ENCODE data around the gene ZNF699.
A peak's percentile ranks its signal among the peaks of the same experiment; 100 is the strongest.

ZNF699 gene

DNA sequence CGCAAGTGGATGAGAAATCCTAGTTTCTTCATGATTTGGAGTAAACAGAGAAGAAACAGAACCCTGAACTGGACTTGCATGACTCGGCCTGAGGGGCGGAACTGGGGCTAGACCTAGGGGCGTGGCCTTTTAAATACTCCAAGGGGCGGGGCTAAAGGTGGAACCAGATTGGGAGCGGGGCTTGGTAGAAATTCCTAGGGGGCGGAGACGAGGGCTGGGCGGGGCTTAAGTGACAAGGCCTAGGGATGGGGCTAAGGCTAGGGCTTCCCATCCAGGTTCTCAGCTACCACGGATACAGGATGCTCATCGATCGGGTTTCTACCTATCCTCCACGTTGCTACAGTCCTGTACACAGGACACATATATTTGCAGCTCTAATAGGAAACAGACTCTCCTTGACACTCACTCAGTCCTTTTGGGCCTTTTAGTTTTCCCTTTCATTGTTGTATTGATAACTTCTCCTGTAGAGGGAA, 372 bp upstream of the ZNF699 start:
- Histone ChIP-seq H3K27ac (peak overlapping the region; percentile 92), H3K4me1 (ENCODE audit: control insufficient read depth in 1 of 2, insufficient read depth in 1 of 2, low read depth in 1 of 2, low read length in 1 of 2) (peaks cover 16 to 19% of the 10 kb centered on the region in 2 experiments), H3K27me3 (no peaks in the 10 kb centered on the region), H3K4me3 (ENCODE audit: low read depth in 1 of 2, low read length in 1 of 2) (peak overlapping the region; percentile 75 to 81), H3K36me3 (no peaks in the 10 kb centered on the region), H3K9me3 (peaks cover 4% of the 10 kb centered on the region)
- TF ChIP-seq, protein P1, sequence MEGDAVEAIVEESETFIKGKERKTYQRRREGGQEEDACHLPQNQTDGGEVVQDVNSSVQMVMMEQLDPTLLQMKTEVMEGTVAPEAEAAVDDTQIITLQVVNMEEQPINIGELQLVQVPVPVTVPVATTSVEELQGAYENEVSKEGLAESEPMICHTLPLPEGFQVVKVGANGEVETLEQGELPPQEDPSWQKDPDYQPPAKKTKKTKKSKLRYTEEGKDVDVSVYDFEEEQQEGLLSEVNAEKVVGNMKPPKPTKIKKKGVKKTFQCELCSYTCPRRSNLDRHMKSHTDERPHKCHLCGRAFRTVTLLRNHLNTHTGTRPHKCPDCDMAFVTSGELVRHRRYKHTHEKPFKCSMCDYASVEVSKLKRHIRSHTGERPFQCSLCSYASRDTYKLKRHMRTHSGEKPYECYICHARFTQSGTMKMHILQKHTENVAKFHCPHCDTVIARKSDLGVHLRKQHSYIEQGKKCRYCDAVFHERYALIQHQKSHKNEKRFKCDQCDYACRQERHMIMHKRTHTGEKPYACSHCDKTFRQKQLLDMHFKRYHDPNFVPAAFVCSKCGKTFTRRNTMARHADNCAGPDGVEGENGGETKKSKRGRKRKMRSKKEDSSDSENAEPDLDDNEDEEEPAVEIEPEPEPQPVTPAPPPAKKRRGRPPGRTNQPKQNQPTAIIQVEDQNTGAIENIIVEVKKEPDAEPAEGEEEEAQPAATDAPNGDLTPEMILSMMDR (IDR thresholded peaks at IDR 0.05) = no peak

DNA sequence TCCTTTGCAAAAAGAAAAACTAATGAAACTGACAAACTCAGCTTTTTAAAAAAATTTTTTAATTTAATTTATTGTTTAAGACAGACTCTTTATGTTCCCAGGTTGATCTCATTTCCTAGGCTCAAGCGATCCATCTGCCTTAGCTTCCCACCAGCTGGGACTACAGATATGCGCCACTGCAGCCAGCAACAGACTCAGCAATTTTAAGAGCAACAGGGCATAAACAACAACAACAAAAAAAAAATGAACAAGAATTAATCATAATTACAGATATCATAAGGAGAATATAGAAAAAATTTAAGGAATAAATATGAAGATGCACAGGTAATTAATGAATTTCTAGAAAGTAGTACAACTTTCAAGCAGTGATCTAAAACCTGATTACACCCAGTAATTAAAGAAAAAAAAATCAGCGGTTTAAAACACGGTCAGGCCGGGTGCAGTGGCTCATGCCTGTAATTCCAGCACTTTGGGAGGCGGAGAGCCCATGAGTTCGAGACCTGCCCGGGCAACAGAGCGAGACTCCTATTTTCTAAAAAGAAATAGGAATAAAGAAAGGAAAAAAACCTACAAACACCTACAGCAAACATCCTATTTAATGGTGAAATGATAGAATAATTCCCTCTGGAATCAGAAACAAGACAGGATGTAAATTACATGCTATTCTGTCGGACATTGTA, 1.4 kb downstream of the ZNF699 start:
- peak overlapping the region; percentile 75 to 81 for H3K4me3 ChIP-seq (ENCODE audit: low read depth in 1 of 2, low read length in 1 of 2)
- H3K36me3 ChIP-seq = peaks cover 9% of the 10 kb centered on the region
- no peaks in the 10 kb centered on the region for H3K9me3 ChIP-seq
- H3K27me3 ChIP-seq = no peaks in the 10 kb centered on the region
- H3K27ac ChIP-seq = no peak overlapping the region
- peaks cover 16 to 19% of the 10 kb centered on the region in 2 experiments for H3K4me1 ChIP-seq (ENCODE audit: control insufficient read depth in 1 of 2, insufficient read depth in 1 of 2, low read depth in 1 of 2, low read length in 1 of 2)
- TF ChIP-seq, protein P1 (IDR thresholded peaks at IDR 0.05) = no peak

DNA sequence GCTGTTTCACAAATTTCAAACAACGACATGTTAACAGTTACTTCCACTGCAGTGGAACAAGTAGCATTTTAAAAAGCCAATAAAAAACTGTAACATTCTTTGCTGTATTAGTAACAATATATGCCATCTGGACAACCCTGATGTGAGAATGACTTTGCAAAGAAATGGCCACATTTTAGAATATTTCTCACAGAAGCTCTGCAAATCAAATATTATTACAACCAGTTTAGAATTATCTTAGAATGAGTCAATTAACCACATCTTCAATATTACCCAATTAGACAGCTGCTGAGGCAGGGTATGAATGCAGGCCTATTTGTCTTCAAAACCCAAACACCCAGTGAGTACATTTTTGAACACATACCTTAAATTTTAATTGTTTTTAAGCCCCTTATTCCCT, 3.2 kb downstream of the ZNF699 start:
- TF ChIP-seq, protein P1 (IDR thresholded peaks at IDR 0.05) = no peak
- Histone ChIP-seq H3K9me3 (no peaks in the 10 kb centered on the region), H3K4me3 (ENCODE audit: low read depth in 1 of 2, low read length in 1 of 2) (no peak overlapping the region), H3K4me1 (ENCODE audit: control insufficient read depth in 1 of 2, insufficient read depth in 1 of 2, low read depth in 1 of 2, low read length in 1 of 2) (peaks cover 16 to 19% of the 10 kb centered on the region in 2 experiments), H3K27ac (no peak overlapping the region), H3K27me3 (no peaks in the 10 kb centered on the region), H3K36me3 (peaks cover 19% of the 10 kb centered on the region)

DNA sequence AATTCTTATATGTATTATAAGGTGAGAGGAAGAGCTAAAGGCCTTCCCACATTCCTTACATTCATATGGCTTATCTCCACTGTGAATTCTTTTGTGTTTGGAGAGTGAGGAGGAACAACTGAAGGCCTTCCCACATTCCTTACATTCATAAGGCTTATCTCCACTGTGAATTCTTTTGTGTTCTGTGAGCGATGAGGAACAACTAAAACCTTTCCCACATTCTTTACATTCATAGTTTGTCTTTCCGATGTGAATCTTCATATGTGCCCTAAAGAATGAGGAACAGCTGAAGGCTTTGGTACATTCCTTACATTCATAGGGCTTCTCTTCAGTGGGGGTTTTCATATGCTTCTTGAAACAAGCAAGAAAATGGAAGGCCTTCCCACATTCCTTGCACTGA, 13.3 kb downstream of the ZNF699 start:
- Histone ChIP-seq H3K27ac (no peak overlapping the region), H3K36me3 (peaks cover 34% of the 10 kb centered on the region), H3K4me1 (ENCODE audit: control insufficient read depth in 1 of 2, insufficient read depth in 1 of 2, low read depth in 1 of 2, low read length in 1 of 2) (no peaks in the 10 kb centered on the region), H3K4me3 (ENCODE audit: low read depth in 1 of 2, low read length in 1 of 2) (no peak overlapping the region), H3K9me3 (peaks cover 60% of the 10 kb centered on the region), H3K27me3 (no peaks in the 10 kb centered on the region)
- TF ChIP-seq, protein P1 (IDR thresholded peaks at IDR 0.05) = no peak

DNA sequence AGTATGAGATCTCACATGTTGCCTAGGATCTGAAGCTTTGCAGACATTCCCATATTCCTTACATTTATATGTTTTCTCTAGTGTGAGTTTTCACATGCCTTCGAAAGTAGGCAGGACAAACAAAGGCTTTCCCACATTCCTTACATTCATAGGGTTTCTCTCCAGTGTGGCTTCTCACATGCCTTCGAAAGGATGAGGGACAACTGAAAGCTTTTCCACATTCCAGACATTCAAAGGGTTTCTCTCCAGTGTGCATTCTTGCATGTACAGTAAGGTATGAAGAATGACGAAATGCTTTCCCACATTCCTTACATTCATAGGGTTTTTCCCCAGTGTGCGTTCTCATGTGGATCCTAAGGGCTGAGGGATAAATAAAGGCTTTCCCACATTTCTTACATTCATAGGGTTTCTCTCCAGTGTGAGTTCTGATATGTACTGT, 14.2 kb downstream of the ZNF699 start:
- Histone ChIP-seq H3K4me1 (ENCODE audit: control insufficient read depth in 1 of 2, insufficient read depth in 1 of 2, low read depth in 1 of 2, low read length in 1 of 2) (no peaks in the 10 kb centered on the region), H3K4me3 (ENCODE audit: low read depth in 1 of 2, low read length in 1 of 2) (no peak overlapping the region), H3K27me3 (no peaks in the 10 kb centered on the region), H3K9me3 (peaks cover 52% of the 10 kb centered on the region), H3K36me3 (peaks cover 24% of the 10 kb centered on the region), H3K27ac (no peak overlapping the region)
- TF ChIP-seq, protein P1 (IDR thresholded peaks at IDR 0.05) = no peak
